HepG2 (cell line): ENCODE results near the gene IL1B. TPM values are rescaled to one million over a fixed set of nuclear protein-coding genes. Genes with fewer than 3 reads are reported as not detected.

ENCODE experiments used
- BRCA1 ChIP-seq: sonication (generic); formaldehyde crosslinking; IDR thresholded peaks from 2 replicates; pipeline ENCODE4 v1.4.0; 2020; ENCODE audit warnings: missing genetic modification reagents
- DMTF1 ChIP-seq: sonication (generic); formaldehyde crosslinking; IDR thresholded peaks from 2 replicates; pipeline ENCODE4 v1.4.0; 2020; ENCODE audit warnings: mild to moderate bottlenecking, missing genetic modification reagents
- DR1 ChIP-seq: sonication (generic); formaldehyde crosslinking; IDR thresholded peaks from 2 replicates; pipeline ENCODE4 v1.8.0; 2021; ENCODE audit warnings: mild to moderate bottlenecking, missing genetic modification reagents, inconsistent platforms
- HHEX ChIP-seq: IDR thresholded peaks from 2 replicates; pipeline ENCODE4 v1.6.1; 2016; ENCODE audit warnings: control low read depth
- MXI1 ChIP-seq: IDR thresholded peaks from 3 replicates; pipeline ENCODE4 v1.6.1; 2012; ENCODE audit warnings: low read depth, low read length, inconsistent platforms, borderline replicate concordance
- REST ChIP-seq, 2 experiments: IDR thresholded peaks; 2 replicates each; pipeline ENCODE4 v1.6.1; 2011 to 2012; ENCODE audit warnings: low read length in 2 of 2, borderline replicate concordance in 1 of 2, low read depth in 1 of 2, mild to moderate bottlenecking in 1 of 2, moderate library complexity in 1 of 2
- SNAPC2 ChIP-seq: sonication (generic); formaldehyde crosslinking; IDR thresholded peaks from 2 replicates; pipeline ENCODE4 v1.8.1; 2022; ENCODE audit warnings: mild to moderate bottlenecking, missing genetic modification reagents
- SPEN ChIP-seq: sonication (generic); formaldehyde crosslinking; IDR thresholded peaks from 2 replicates; pipeline ENCODE4 v1.5.1; 2020; ENCODE audit warnings: low read depth, mild to moderate bottlenecking, missing genetic modification reagents
- TFE3 ChIP-seq: IDR thresholded peaks from 2 replicates; pipeline ENCODE4 v1.6.1; 2016
- ZBTB3 ChIP-seq: sonication (generic); formaldehyde crosslinking; IDR thresholded peaks from 2 replicates; pipeline ENCODE4 v1.4.0; 2020; ENCODE audit warnings: low read depth, mild to moderate bottlenecking, moderate library complexity, missing genetic modification reagents, borderline replicate concordance
- ZFAT ChIP-seq: sonication (generic); formaldehyde crosslinking; conservative IDR thresholded peaks from 2 replicates; pipeline ENCODE4 v1.8.1; 2023; ENCODE audit warnings: missing genetic modification reagents, inconsistent platforms
- ZNF143 ChIP-seq: sonication (generic); formaldehyde crosslinking; IDR thresholded peaks from 2 replicates; pipeline ENCODE4 v1.4.0; 2020; ENCODE audit warnings: missing genetic modification reagents
- ZNF18 ChIP-seq: sonication (generic); formaldehyde crosslinking; IDR thresholded peaks from 2 replicates; pipeline ENCODE4 v1.8.0; 2022; ENCODE audit warnings: mild to moderate bottlenecking, missing genetic modification reagents; ENCODE audit not compliant: insufficient replicate concordance
- ZNF264 ChIP-seq: sonication (generic); formaldehyde crosslinking; IDR thresholded peaks from 2 replicates; pipeline ENCODE4 v1.4.0; 2020; ENCODE audit warnings: missing genetic modification reagents
- ZNF292 ChIP-seq: sonication (generic); formaldehyde crosslinking; IDR thresholded peaks from 2 replicates; pipeline ENCODE4 v1.8.1; 2022; ENCODE audit warnings: mild to moderate bottlenecking, low read depth, missing genetic modification reagents, borderline replicate concordance
- ZNF431 ChIP-seq: sonication (generic); formaldehyde crosslinking; IDR thresholded peaks from 2 replicates; pipeline ENCODE4 v1.9.0; 2022; ENCODE audit warnings: missing genetic modification reagents, low read depth, mild to moderate bottlenecking, borderline replicate concordance
- ZNF468 ChIP-seq: sonication (generic); formaldehyde crosslinking; IDR thresholded peaks from 2 replicates; pipeline ENCODE4 v1.8.0; 2022; ENCODE audit warnings: mild to moderate bottlenecking, moderate library complexity, missing genetic modification reagents
- ZNF546 ChIP-seq: sonication (generic); formaldehyde crosslinking; conservative IDR thresholded peaks from 2 replicates; pipeline ENCODE4 v1.8.1; 2023; ENCODE audit warnings: mild to moderate bottlenecking, missing genetic modification reagents
- ZNF746 ChIP-seq: sonication (generic); formaldehyde crosslinking; IDR thresholded peaks from 2 replicates; pipeline ENCODE4 v1.8.0; 2022; ENCODE audit warnings: mild to moderate bottlenecking, missing genetic modification reagents
- polyA plus RNA-seq, 8 experiments: library from polyadenylated mRNA; depleted of rRNA in 3 of 8; stranded (reverse) in 7 of 8; unstranded in 1 of 8; fragments of >200 nt; fragmentation: Illumina TruSeq in 4 of 8; extraction: Trizol in 4 of 8; gene quantifications; 2 replicates each; pipeline versions ENCODE4 v1.2.1 to v1.2.3, GENCODE V29; 2011 to 2016; ENCODE audit warnings: low read depth in 4 of 8, missing spikeins in 1 of 8, mixed read lengths in 1 of 8; ENCODE audit not compliant: insufficient read depth in 1 of 8
- total RNA-seq, 5 experiments: library from RNA; depleted of rRNA; stranded (reverse); fragments of >200 nt; fragmentation: Illumina TruSeq; extraction: Trizol; gene quantifications; 2 replicates each; pipeline ENCODE4 v1.2.3, GENCODE V29; 2016; ENCODE audit warnings: low read depth in 1 of 5

IL1B gene
- total and polyA plus RNA-seq, 2 of the 13 experiments (the other 11 are each of a cell fraction or from before 2014, with no cell fraction given) = 0.18 TPM; not detected in 1

- TF ChIP-seq ZNF468 (no peak), SPEN (CRISPR knock-in tag) (peak; percentile 48; the same call in 1 of the 2 replicates), ZNF746 (CRISPR knock-in tag) (peak; percentile 44; the same call in 1 of the 2 replicates), ZNF264 (peak; percentile 92), BRCA1 (CRISPR knock-in tag) (0 out of 2 replicates have a peak, but pooled peaks have one; percentile 54), ZBTB3 (CRISPR knock-in tag) (peak; percentile 48; the same call in 1 of the 2 replicates), SNAPC2 (CRISPR knock-in tag) (peak; percentile 92; the same call in 1 of the 2 replicates), DR1 (CRISPR knock-in tag) (no peak), ZNF431 (peak; percentile 91; the same call in 1 of the 2 replicates), TFE3 (CRISPR knock-in tag) (peak; percentile 99), REST (IDR thresholded peaks at IDR 0.05; ENCODE audit: borderline replicate concordance in 1 of 2, low read depth in 1 of 2, low read length in 2 of 2) (peak in 1 of 2 experiments; percentile 57; a peak in 1 of 4 replicates), ZFAT (CRISPR knock-in tag) (no peak), MXI1 (peak; percentile 83; the same call in 1 of the 3 replicates), ZNF18 (CRISPR knock-in tag) (peak; percentile 22), ZNF143 (CRISPR knock-in tag) (no peak), DMTF1 (CRISPR knock-in tag) (0 out of 2 replicates have a peak, but pooled peaks have one; percentile 35), HHEX (CRISPR knock-in tag) (peak; percentile 96), ZNF292 (CRISPR knock-in tag) (peak; percentile 83; the same call in 1 of the 2 replicates), ZNF546 (CRISPR knock-in tag) (no peak)
Measured at GRCh38 chr2:112818094-112818902, 18.3 kb downstream of the IL1B start (continued).
